Vagina (tissue), 2 donors: ENCODE measurements around the gene SYS1. TPM values are rescaled to one million over a fixed set of nuclear protein-coding genes. Genes with fewer than 3 reads are reported as not detected.

Experiments
- DNase-seq, 2 donors: peaks; one replicate each; pipeline ENCODE4 v3.0.0-alpha.2; 2017; ENCODE audit errors: extremely low spot score in 2 of 2
- H3K27ac ChIP-seq: fragments of 200-600 bp; sonication (generic); one replicate; pipeline ENCODE4 v1.5.1; 2019
- H3K27me3 ChIP-seq: fragments of 200-600 bp; sonication (generic); one replicate; pipeline ENCODE4 v1.5.1; 2019
- H3K36me3 ChIP-seq, 2 donors: fragments of 200-600 bp; sonication (generic); one replicate each; pipeline ENCODE4 v1.5.1; 2017 to 2019
- H3K4me1 ChIP-seq: fragments of 200-600 bp; sonication (generic); one replicate; pipeline ENCODE4 v1.5.1; 2019
- H3K4me3 ChIP-seq, 2 donors: fragments of 200-600 bp; sonication (generic); 1 replicate in 1 of 2; 2 replicates in 1 of 2; pipeline ENCODE4 v1.5.1; 2016 to 2019
- H3K9me3 ChIP-seq: fragments of 200-600 bp; sonication (generic); one replicate; pipeline ENCODE4 v1.5.1; 2019
- POLR2A ChIP-seq, 2 donors: fragments of 450-650 bp; IDR thresholded peaks; one replicate each; pipeline ENCODE4 v1.6.1; 2017; ENCODE audit warnings: antibody characterized with exemption in 2 of 2, mild to moderate bottlenecking in 2 of 2, moderate library complexity in 2 of 2
- POLR2AphosphoS5 ChIP-seq, 2 donors: sonication (generic); formaldehyde crosslinking; IDR thresholded peaks; one replicate each; pipeline ENCODE4 v1.9.0; 2017; ENCODE audit warnings: antibody characterized with exemption in 2 of 2, mild to moderate bottlenecking in 2 of 2, low read depth in 1 of 2; ENCODE audit not compliant: insufficient read depth in 1 of 2
- intact Hi-C: fragments of 100-400 bp; cut with DNase I; formaldehyde crosslinking; loops from one replicate; pipeline ENCODE4 v1.15.1; 2023
- total RNA-seq: library from RNA; depleted of rRNA; stranded (reverse); fragments of >200 nt; gene quantifications from one replicate; pipeline ENCODE4 v1.2.3, GENCODE V29; 2016
- TF ChIP-seq, protein P1 (sequence below), 3 experiments: fragments of 450-650 bp in 2 of 3; fragments of 200-600 bp in 1 of 3; sonication (generic) in 1 of 3; IDR thresholded peaks; one replicate each; pipeline ENCODE4 v1.5.1; 2017 to 2019; ENCODE audit warnings: antibody characterized with exemption in 3 of 3, mild to moderate bottlenecking in 2 of 3, moderate library complexity in 2 of 3

Gene SYS1
- total RNA-seq, 1 donor from 2014 or later: 44.9 TPM

DNA sequence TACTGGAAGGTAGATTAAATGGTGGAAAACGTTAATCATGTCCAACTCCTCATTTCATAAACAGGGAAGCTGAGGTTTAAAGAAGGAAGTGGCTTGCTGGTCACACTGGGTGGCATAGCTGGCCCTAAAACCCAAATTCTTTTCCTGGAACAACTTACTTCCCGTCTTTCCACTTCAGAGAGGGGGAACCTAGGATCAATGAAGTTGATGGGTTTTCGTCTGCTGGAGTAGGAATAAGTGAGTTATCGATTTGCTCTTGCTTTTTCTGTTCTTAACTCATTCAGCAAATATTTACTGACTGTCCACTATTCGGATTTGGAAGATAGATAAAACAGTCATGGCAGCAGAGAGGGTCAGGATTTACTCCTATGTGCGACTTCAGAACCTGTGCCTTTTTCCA is 1.2 kb upstream of the SYS1 start:
- intact Hi-C loops: loop anchor here (10.0 kb wide), 1 partner anchor 413 kb away; no protein-coding TSS in a partner anchor
- DNase-seq: peak in 1 of 2 donors; percentile 11
- no peak overlapping the region for H3K27ac ChIP-seq
- no peak overlapping the region for H3K4me3 ChIP-seq
- TF ChIP-seq, protein P1, sequence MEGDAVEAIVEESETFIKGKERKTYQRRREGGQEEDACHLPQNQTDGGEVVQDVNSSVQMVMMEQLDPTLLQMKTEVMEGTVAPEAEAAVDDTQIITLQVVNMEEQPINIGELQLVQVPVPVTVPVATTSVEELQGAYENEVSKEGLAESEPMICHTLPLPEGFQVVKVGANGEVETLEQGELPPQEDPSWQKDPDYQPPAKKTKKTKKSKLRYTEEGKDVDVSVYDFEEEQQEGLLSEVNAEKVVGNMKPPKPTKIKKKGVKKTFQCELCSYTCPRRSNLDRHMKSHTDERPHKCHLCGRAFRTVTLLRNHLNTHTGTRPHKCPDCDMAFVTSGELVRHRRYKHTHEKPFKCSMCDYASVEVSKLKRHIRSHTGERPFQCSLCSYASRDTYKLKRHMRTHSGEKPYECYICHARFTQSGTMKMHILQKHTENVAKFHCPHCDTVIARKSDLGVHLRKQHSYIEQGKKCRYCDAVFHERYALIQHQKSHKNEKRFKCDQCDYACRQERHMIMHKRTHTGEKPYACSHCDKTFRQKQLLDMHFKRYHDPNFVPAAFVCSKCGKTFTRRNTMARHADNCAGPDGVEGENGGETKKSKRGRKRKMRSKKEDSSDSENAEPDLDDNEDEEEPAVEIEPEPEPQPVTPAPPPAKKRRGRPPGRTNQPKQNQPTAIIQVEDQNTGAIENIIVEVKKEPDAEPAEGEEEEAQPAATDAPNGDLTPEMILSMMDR (IDR thresholded peaks at IDR 0.05): no peak
- TF ChIP-seq POLR2AphosphoS5 (IDR thresholded peaks at IDR 0.05; ENCODE audit: insufficient read depth in 1 of 2, low read depth in 1 of 2): no peak
- TF ChIP-seq POLR2A (IDR thresholded peaks at IDR 0.05): no peak
- H3K27me3 ChIP-seq: no peaks in the 10 kb centered on the region
- peaks cover 53% of the 10 kb centered on the region for H3K4me1 ChIP-seq
- peaks cover 0 to 16% of the 10 kb centered on the region in 2 donors for H3K36me3 ChIP-seq
- H3K9me3 ChIP-seq: no peaks in the 10 kb centered on the region

DNA sequence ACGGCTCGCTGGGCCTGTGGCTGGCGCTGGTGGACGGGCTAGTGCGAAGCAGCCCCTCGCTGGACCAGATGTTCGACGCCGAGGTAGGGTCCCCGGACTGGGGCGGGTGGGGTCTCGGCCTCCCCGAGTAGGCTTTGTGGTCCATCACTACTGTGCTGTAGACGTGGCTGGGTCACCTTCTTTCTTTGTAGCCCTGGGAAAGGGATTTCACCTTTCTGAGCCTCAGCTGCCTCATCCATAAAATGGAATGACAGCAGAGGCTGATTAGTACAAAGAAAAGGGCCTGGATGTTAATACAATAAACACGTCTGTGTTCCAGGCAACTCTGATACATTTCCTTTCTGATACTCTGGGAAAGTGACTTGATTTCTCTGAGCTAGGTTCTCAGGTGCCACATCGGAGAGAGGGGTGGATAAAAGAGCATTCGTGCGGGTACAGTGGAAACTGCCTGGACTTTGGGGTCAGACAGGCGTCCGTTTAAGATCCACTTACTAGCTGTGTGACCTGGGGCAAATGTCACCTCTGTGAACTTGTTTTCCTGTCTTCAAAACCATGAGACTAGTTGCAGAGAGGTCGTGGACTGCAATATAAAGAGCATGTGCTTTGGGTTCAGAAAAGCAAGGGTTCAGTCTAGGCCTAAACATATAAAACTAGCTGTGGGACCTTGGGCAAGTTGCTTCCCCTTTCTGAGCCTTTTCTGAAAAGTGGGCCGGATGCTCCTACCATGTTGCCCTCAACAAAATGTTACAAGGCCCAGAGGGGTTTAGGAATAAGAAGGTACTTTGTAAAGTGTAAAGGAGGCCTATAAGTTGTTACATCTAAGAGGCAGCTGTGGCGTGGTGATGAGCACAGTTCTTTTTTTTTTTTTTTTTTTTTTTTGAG is 896 bp downstream of the SYS1 start:
- TF ChIP-seq POLR2A (IDR thresholded peaks at IDR 0.05): no peak
- no peak for TF ChIP-seq POLR2AphosphoS5 (IDR thresholded peaks at IDR 0.05; ENCODE audit: insufficient read depth in 1 of 2, low read depth in 1 of 2)
- TF ChIP-seq, protein P1 (IDR thresholded peaks at IDR 0.05): no peak
- Histone ChIP-seq H3K4me3 (peak overlapping the region; percentile 68 to 70), H3K4me1 (peaks cover 38% of the 10 kb centered on the region), H3K36me3 (peaks cover 0 to 31% of the 10 kb centered on the region in 2 donors), H3K27me3 (no peaks in the 10 kb centered on the region), H3K9me3 (no peaks in the 10 kb centered on the region), H3K27ac (peak overlapping the region; percentile 89)
- DNase-seq: peak in 1 of 2 donors; percentile 79
- intact Hi-C loops: loop anchor here (10.0 kb wide), 1 partner anchor 411 kb away; no protein-coding TSS in a partner anchor

DNA sequence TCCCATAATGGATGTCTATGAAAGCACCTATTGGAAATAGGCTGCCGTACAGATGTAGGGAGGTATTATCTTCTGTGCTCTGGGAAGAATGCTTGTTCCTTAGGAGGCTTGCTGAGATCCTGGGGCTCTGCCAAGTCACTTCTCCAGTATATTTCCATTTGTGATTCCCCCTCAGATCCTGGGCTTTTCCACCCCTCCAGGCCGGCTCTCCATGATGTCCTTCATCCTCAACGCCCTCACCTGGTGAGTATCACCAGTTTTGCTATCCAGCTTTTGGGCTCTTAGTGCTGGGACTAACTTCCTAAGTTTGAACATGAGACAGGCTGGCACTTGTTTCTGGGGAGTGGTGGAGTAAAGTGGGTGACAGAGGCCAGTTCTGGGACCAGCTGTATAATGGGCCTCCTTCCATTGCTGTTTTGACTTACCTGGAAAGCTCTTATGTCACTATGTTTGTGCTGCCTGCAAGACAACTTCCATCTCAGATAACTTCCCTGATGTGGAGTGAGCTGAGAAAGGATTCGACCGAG is 2.6 kb downstream of the SYS1 start:
- Histone ChIP-seq H3K27ac (no peak overlapping the region), H3K4me1 (peaks cover 30% of the 10 kb centered on the region), H3K9me3 (no peaks in the 10 kb centered on the region), H3K4me3 (no peak overlapping the region), H3K27me3 (no peaks in the 10 kb centered on the region), H3K36me3 (peaks cover 0 to 31% of the 10 kb centered on the region in 2 donors)
- no peak for TF ChIP-seq POLR2AphosphoS5 (IDR thresholded peaks at IDR 0.05; ENCODE audit: insufficient read depth in 1 of 2, low read depth in 1 of 2)
- TF ChIP-seq, protein P1 (IDR thresholded peaks at IDR 0.05): no peak
- TF ChIP-seq POLR2A (IDR thresholded peaks at IDR 0.05): no peak
- peak in 1 of 2 donors; percentile 79 for DNase-seq
- intact Hi-C loops: loop anchor here (10.0 kb wide), 1 partner anchor 409 kb away; no protein-coding TSS in a partner anchor

DNA sequence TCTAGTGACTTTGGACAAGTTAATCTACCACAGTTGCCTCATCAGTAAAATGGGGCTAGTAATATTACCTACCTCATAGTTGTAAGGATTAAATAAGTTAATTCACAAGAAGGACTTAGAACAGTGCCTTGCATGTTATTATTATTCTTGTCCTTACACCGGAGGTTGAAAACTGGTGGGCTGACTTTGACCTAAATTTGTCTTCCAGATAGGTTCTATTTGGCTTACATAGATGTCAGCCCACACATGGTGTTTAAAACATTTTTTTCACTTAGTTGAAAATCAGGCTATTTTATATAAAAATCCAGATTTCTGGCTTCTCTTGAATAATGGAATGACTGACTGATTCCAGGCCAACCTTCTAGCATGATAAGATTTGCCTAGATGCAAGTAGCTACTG is 3.2 kb downstream of the SYS1 start:
- TF ChIP-seq, protein P1 (IDR thresholded peaks at IDR 0.05): no peak
- TF ChIP-seq POLR2A (IDR thresholded peaks at IDR 0.05) (no peak), POLR2AphosphoS5 (IDR thresholded peaks at IDR 0.05; ENCODE audit: insufficient read depth in 1 of 2, low read depth in 1 of 2) (no peak)
- peaks cover 0 to 31% of the 10 kb centered on the region in 2 donors for H3K36me3 ChIP-seq
- no peaks in the 10 kb centered on the region for H3K27me3 ChIP-seq
- H3K4me1 ChIP-seq: peaks cover 30% of the 10 kb centered on the region
- no peaks in the 10 kb centered on the region for H3K9me3 ChIP-seq
- no peak overlapping the region for H3K4me3 ChIP-seq
- intact Hi-C loops: loop anchor here (10.0 kb wide), 1 partner anchor 409 kb away; no protein-coding TSS in a partner anchor
- H3K27ac ChIP-seq: no peak overlapping the region
- DNase-seq: no peak
